HG03558 (cell line): ENCODE data around the gene ICOS.
"Not testable (repeated sequence)": the region's sequence is repeated elsewhere in the genome, so short reads cannot be mapped to it uniquely, and the experiment has no call there.

Source experiments
- ATAC-seq: cut with Tn5 transposase; IDR thresholded peaks from one replicate; pipeline ENCODE4 v1.9.1; 2021; ENCODE audit warnings: moderate number of reproducible peaks; ENCODE audit not compliant: unreplicated experiment; ENCODE audit errors: extremely low read depth

The ICOS gene

GRCh38 chr2:203915256-203915655, 21.3 kb upstream of the ICOS start:
- ATAC-seq = no peak

GRCh38 chr2:203916756-203917155, 19.8 kb upstream of the ICOS start:
- no peak for ATAC-seq

- no peak for ATAC-seq
Observed at GRCh38 chr2:203918264-203918663, 18.3 kb upstream of the ICOS start.

- ATAC-seq = no peak
Observed at GRCh38 chr2:203918839-203919238, 17.7 kb upstream of the ICOS start.

- ATAC-seq = no peak
Observed at GRCh38 chr2:203925512-203926158, 10.9 kb upstream of the ICOS start.

- ATAC-seq = no peak
Observed at GRCh38 chr2:203928849-203929248, 7.7 kb upstream of the ICOS start.

GRCh38 chr2:203931262-203931661, 5.3 kb upstream of the ICOS start:
- ATAC-seq = not testable (repeated sequence)

GRCh38 chr2:203934041-203934492, 2.5 kb upstream of the ICOS start:
- ATAC-seq = no peak

GRCh38 chr2:203934711-203935438, 1.7 kb upstream of the ICOS start:
- ATAC-seq = no peak

GRCh38 chr2:203935568-203935967, 995 bp upstream of the ICOS start:
- no peak for ATAC-seq

GRCh38 chr2:203936949-203937348, 386 bp downstream of the ICOS start:
- ATAC-seq = no peak

- no peak for ATAC-seq
Observed at GRCh38 chr2:203937788-203938187, 1.2 kb downstream of the ICOS start.

GRCh38 chr2:203940039-203940438, 3.5 kb downstream of the ICOS start:
- no peak for ATAC-seq

- not testable (repeated sequence) for ATAC-seq
Observed at GRCh38 chr2:203943493-203944382, 7.2 kb downstream of the ICOS start.

GRCh38 chr2:203948733-203949132, 12.2 kb downstream of the ICOS start:
- no peak for ATAC-seq

GRCh38 chr2:203949228-203949627, 12.7 kb downstream of the ICOS start:
- ATAC-seq = no peak

GRCh38 chr2:203951366-203951902, 14.9 kb downstream of the ICOS start:
- no peak for ATAC-seq

GRCh38 chr2:203959265-203959664, 22.7 kb downstream of the ICOS start:
- ATAC-seq = no peak

GRCh38 chr2:203959672-203960071, 23.1 kb downstream of the ICOS start:
- no peak for ATAC-seq

GRCh38 chr2:203960811-203961210, 24.2 kb downstream of the ICOS start:
- no peak for ATAC-seq

GRCh38 chr2:203965190-203965589, 28.6 kb downstream of the ICOS start:
- ATAC-seq = not testable (repeated sequence)
